Ishikawa (cell line): ENCODE data around the gene FAM174C.

Experiments
- CEBPB ChIP-seq: IDR thresholded peaks from 2 replicates; pipeline ENCODE4 v1.6.1; 2012
- CREB1 ChIP-seq: IDR thresholded peaks from 2 replicates; pipeline ENCODE4 v1.6.1; 2012; ENCODE audit warnings: low read depth
- EGR1 ChIP-seq: IDR thresholded peaks from 2 replicates; pipeline ENCODE4 v1.6.1; 2012
- EP300 ChIP-seq: IDR thresholded peaks from 2 replicates; pipeline ENCODE4 v1.6.1; 2012; ENCODE audit warnings: borderline replicate concordance
- FOXM1 ChIP-seq: IDR thresholded peaks from 2 replicates; pipeline ENCODE4 v1.6.1; 2012; ENCODE audit warnings: low read depth, borderline replicate concordance
- MAX ChIP-seq: IDR thresholded peaks from 2 replicates; pipeline ENCODE4 v1.6.1; 2012
- NFIC ChIP-seq: IDR thresholded peaks from 2 replicates; pipeline ENCODE4 v1.6.1; 2012
- RAD21 ChIP-seq: IDR thresholded peaks from 2 replicates; pipeline ENCODE4 v1.6.1; 2012; ENCODE audit warnings: low read depth
- REST ChIP-seq: IDR thresholded peaks from 2 replicates; pipeline ENCODE4 v1.6.1; 2012; ENCODE audit warnings: low read depth, mild to moderate bottlenecking
- TAF1 ChIP-seq: IDR thresholded peaks from 2 replicates; pipeline ENCODE4 v1.6.1; 2012; ENCODE audit warnings: low read depth, mild to moderate bottlenecking
- TCF12 ChIP-seq: IDR thresholded peaks from 2 replicates; pipeline ENCODE4 v1.6.1; 2012; ENCODE audit warnings: low read depth
- TEAD4 ChIP-seq: IDR thresholded peaks from 2 replicates; pipeline ENCODE4 v1.6.1; 2012
- USF1 ChIP-seq: IDR thresholded peaks from 2 replicates; pipeline ENCODE4 v1.6.1; 2012
- YY1 ChIP-seq: IDR thresholded peaks from 2 replicates; pipeline ENCODE4 v1.6.1; 2012; ENCODE audit warnings: low read depth
- ZBTB7A ChIP-seq: IDR thresholded peaks from 2 replicates; pipeline ENCODE4 v1.6.1; 2012; ENCODE audit warnings: low read depth

The FAM174C gene

GRCh38 chr19:1302533-1303239 is 27.4 kb downstream of the FAM174C start:
- TF ChIP-seq USF1 (no peak), CREB1 (no peak), CEBPB (no peak), REST (no peak), ZBTB7A (no peak), MAX (no peak), TAF1 (no peak), TEAD4 (no peak), EGR1 (no peak), EP300 (no peak), YY1 (no peak), TCF12 (no peak), NFIC (no peak)

GRCh38 chr19:1304197-1304924 is 29.0 kb downstream of the FAM174C start:
- no peak for TF ChIP-seq TEAD4

DNA sequence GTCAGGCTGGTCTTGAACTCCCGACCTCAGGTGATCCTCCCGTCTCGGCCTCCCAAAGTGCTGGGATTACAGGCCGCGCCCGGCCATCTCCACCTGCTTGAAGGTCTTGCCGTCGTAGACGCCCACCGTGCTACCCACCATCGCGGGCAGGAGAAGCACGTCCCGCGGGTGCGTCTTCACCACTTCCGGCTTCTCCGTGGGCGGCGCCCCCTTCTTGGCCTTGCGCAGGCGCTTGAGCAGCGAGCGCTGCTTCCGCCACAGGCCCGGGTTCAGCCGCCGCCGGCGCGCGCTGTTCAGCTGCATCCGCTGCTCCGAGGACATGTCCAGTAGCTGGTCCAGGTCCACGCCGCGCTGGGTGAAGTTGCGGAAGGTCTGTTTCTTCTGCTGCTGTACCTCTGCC is 32.0 kb downstream of the FAM174C start:
- TF ChIP-seq TCF12 (no peak), TEAD4 (no peak), USF1 (no peak), TAF1 (no peak), REST (no peak), FOXM1 (no peak), RAD21 (no peak), CEBPB (no peak), ZBTB7A (no peak), CREB1 (no peak), EP300 (no peak), YY1 (no peak), EGR1 (no peak)

DNA sequence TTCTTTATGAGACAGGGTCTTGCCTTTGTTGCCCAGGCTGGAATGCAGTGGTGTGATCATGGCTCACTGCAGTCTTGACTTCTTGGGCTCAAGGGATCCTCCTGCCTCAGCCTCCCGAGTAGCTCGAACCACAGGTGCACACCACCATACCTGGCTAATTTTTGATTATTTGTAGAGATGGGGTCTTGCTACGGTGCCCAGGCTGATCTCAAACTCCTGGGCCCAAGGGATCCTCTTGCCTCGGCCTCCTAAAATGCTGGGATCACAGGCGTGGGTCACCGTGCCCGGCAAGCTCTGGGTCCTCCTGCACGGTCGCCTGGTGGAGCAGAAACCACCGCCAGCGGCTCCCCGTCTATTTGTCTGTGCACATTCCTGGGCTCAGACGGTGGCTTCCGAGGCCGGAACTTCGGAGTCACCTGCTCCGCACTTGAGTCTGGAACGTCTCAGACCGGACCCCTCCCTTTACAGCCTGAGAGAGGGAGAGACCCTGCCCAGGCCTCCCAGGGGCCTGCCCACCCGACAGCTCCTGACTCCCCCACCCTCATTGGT is 32.5 kb downstream of the FAM174C start:
- TF ChIP-seq YY1 (no peak), ZBTB7A (peak; percentile 38; the same call in 1 of the 2 replicates)

GRCh38 chr19:1308718-1309117 is 33.4 kb downstream of the FAM174C start:
- TF ChIP-seq TCF12 (no peak), YY1 (no peak), RAD21 (no peak)

- no peak for TF ChIP-seq FOXM1
- TF ChIP-seq CREB1 = no peak
- peak; percentile 83 for TF ChIP-seq NFIC
- TF ChIP-seq MAX = no peak
- TF ChIP-seq CEBPB = no peak
- TF ChIP-seq USF1 = no peak
- no peak for TF ChIP-seq TEAD4
- TF ChIP-seq ZBTB7A = 0 out of 2 replicates have a peak, but pooled peaks have one; percentile 9
- TF ChIP-seq TCF12 = no peak
- no peak for TF ChIP-seq EP300
These were observed 34.9 kb downstream of the FAM174C start for GRCh38 chr19:1309977-1310852.
